Fibroblast of upper back skin (primary cell): ENCODE measurements around the gene TAL1.

Experiments
- DNase-seq: peaks from one replicate; pipeline ENCODE4 v3.0.0-alpha.2; 2013

The TAL1 gene

GRCh38 chr1:47186267-47187185, 45.5 kb downstream of the TAL1 start:
- DNase-seq: no peak

DNA sequence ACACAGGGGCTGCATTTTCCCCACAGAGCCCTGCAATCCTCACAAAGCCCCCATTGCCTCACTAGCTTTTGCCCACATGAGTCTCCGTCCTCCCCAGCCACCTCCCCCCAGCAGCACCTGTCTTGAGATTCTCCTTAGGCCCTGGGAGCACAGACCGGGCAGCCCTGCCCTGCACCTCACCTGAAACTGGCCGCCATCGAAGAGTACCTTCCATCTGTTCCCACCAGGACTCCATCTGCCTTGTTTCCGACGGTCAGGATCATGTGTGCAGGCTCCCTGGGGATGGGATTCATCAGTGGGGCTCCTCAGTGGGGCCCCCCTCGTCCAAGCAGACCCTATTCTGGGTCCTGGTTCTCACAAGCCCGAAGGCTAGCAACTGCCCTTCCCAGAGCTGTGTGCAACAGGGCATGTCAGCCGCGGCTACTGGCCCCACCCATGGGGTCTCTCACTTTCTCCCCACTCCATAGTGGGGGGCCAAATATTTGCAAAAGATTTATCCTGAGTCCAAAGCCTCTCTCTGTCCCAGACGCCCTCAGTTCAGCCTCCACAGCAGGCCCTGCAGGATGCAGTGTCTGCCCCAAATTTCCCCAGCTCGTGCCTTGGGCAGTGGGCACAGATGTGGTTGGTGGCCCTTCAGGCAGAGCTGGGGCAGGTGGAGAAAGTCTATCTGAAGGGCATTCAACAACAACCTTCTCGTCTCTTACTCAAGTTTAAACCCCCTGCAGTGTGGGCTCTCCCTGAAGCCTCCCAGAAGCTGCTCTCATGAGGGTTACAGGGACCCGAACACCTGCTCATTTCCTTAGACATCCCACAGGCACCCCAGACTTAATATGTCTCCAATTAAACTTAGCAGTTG, 47.0 kb downstream of the TAL1 start:
- DNase-seq: no peak

DNA sequence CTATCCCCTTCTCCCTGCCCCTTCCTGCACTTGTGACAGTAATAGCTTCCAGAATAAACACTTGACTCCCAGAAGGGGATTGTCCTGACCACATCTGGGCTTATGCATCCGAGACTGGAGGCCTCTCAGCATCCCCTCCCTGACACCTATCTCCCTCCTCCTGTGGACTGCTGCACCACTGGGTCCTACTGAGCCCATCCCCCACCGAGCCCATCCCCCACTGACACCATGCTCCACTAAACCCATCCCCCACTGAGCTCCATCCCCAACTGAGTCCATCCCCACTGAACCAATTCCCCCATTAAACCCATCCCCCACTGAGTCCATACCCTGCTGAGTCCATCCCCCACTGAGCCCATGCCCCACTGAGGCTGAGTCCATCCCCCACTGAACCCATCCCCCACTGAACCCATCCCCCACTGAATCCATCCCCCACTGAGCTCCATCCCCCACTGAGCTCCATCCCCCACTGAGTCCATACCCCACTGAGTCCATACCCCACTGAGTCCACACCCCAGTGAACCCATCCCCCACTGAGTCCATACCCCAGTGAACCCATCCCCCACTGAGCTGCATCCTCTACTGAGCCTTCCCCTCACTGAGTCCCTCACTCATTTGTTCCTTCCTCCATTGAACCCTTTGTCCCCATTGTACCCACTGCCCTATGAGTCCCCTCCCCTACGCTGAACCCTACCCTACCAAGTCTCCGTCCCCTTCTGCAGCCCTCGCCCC, 47.8 kb downstream of the TAL1 start:
- DNase-seq: no peak

DNA sequence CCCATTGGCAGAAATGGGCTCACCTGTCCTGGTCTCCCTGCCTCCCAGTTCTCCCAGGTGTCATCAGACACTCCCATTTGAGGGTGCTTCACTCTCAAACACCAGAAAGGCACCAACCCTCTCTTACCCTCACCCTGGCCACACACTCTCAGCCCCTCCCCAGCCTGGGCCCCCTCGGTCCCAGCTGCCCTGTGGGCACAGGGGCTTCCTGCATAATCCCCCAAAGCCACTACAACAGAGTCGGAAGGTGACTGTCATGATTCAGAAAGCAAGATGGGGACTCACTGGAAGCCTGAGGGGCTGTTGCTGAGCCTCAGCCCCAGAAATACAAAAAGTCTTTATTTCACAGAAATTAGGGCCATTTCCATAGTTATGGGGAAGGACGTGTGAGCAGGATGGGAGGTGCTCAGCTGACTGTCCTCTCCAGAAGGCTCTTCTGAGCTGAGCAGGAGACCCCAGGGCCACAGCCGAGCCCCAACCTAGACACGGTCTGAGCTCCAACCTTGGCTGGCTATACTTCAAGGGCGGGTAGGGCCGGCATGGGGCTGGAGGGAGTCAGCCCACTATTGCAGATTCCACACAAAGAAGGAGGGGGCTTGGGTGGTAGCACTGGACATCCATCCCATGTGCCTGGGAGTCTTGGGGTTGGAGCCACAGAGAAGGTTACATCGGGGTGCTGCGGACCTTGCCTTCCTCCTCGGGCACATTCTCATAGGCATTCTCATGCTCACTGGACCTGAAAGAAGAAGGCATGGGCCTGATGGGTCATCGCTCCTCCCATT, 48.5 kb downstream of the TAL1 start:
- DNase-seq: no peak

DNA sequence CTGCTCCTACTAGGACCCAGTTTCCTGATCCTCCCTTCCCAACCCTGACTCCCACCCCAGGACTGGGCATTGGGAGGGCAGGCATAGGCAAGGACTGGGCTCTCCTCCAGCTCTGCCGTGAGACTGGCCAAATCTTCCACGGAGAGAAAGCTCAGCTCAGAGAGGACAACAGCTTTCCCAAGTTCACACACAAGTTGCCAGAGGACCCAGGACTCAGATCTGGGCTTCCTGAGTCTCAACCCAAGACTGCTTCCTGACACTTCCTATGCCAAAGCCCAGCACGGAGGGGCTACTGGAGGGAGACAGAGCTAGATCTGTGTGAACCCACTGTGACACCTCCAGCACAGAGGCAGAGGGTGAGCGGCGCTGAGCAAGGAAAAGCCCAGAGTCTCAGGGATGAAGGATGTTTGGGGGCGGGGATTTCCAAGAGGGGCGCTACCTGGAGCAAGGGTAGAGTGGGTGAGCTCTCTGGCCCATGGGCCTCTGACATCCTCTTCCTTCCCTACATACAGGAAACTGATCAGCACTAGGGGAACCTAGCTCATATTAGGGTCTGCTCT, 49.3 kb downstream of the TAL1 start:
- DNase-seq: no peak

- DNase-seq: no peak
Measured at GRCh38 chr1:47181955-47182675, 49.9 kb downstream of the TAL1 start.

GRCh38 chr1:47181095-47181954, 50.7 kb downstream of the TAL1 start:
- DNase-seq: no peak

GRCh38 chr1:47180603-47181094, 51.4 kb downstream of the TAL1 start:
- DNase-seq: no peak

DNA sequence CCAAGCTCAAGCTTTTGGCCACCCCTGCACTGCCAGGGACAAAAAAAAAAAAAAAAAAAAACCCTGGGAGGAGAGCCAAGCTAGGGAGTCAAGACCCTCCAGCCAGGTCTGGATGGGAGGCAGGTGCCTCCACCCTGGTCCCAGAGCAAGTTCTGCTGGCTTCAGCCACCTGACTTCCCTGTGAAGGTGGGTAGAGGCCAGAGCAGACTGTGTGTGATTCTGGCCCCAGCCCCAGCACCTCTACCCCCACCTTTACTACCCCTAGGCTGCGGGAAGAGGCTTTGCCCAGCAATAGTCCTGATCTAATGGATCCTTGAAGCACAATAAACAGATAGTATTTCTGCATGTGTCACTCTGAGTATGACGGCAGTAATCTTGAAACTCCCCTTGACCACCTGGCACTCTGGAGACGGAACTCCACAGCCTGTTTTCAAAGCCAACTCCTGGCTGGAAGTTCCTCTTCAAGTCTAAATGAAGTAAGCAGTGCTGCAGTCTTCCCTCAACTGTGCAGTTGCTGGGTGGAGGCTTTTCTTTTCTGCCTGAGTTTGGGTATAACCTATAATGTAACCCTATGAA, 51.9 kb downstream of the TAL1 start:
- DNase-seq: no peak

DNA sequence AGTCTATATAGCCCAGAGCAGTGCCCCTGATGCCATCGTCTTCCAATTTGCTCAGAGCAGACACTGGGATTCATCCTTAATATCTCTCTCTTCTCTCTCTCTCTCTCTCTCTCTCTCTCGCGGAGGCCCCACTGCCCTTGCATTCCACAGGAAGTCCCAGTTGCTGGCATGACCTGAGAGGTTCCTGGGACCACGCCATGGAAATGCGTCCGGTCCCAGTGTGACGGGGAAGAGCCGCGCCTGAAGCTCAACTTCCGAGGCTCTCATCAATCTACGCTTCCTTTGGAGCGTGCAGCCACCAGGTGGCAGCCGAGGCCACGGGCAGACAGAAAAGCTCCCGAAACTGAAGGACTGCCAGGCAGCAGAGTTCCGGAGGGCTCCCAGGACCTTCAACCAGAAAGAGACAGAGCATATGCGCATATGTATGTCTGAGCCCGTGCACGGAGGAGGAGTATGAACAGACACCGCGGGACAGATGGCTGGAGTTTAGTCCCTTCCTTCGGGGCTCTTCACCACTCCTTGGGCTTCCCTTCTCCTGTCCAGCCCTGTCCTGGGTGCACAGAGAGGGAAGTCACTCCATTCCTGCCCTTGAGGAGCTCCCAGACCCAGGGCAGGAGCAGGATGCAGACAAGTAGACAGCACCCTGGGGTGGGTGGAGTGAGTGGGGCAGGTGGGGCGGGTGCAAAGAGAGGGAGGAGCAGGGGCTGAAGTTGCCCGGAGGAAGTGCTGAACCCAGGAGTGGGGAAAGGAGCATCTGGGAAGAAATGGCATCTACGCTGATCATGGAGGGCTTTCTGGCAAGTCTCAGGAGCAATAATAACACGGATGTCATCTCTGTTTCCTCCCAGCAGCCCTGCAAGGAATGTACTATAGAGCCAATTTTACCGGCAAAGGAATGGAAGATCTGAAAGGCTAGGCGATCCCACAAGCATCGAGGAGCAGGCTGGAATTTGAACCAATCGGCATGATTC, 52.7 kb downstream of the TAL1 start:
- peak; percentile 93 for DNase-seq

DNA sequence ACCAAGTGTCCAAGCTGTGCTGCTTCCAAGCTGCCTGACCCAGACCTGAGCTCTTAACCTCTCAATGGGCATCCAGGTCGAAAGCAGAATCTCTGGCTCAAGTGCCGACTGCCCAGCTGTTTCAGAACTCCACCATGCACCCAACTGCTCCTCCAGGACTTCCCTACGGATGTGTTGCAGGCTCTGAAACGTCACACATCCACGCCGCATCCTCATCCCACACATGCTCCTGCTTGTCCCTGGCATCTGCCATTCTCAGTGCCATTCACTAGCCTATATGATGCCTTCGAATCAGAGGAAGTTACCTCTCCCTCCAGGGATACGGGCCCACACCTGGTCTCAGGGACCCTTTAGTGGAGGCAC, 53.4 kb downstream of the TAL1 start:
- no peak for DNase-seq

DNA sequence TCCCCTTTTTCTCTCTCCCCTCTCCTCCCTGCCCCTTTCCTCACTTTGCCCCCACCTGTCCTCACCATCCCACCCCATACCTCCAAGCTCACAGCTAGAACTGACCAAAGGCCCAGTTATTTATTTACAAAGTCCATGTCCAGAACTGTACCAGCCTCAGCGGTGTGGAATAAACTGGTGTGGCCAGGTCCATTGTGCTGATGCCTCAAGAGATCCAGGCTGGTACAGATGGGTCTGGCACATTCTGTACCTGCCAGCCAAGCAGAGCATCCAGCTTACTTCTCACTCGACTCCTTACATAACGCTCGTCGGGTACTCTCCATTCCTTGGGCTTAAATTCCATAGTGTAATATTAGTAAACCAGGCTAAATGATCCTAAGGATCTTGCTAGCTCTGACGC, 54.0 kb downstream of the TAL1 start:
- no peak for DNase-seq

GRCh38 chr1:47175227-47175934, 56.6 kb downstream of the TAL1 start:
- peak; percentile 54 for DNase-seq

- DNase-seq: no peak
Measured at GRCh38 chr1:47174656-47175020, 57.4 kb downstream of the TAL1 start.

GRCh38 chr1:47172782-47173181, 59.2 kb downstream of the TAL1 start:
- no peak for DNase-seq
